ENCODE measurements around the gene SOX6.
A peak's percentile ranks its signal among the peaks of the same experiment; 100 is the strongest.

Gene SOX6

DNA sequence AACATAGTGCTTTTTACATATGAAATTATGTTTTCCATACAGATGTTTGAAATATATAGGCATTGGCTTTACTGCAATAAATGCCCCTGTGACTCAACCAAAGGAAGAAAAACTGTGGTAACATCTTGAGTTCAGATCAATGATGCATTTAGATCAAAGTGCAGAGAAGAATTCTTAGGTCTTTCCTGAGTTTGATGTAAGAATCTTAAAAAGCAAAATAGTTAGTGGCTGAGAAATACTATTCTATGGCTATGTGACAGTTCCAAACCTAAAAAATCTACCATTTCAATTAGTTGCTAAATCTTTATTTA is 93.7 kb downstream of the SOX6 start:
- Histone ChIP-seq H4K20me1 (ENCODE audit: insufficient read depth, low read length) (no peaks in the 10 kb centered on the region), H3K4me1 (ENCODE audit: low read length) (peaks cover 21% of the 10 kb centered on the region), H2AFZ (ENCODE audit: low read depth, low read length) (no peak overlapping the region), H3K9me3 (ENCODE audit: insufficient read depth, low read length) (no peaks in the 10 kb centered on the region), H3K9ac (ENCODE audit: low read length) (no peak overlapping the region), H3K27ac (ENCODE audit: low read length) (no peak overlapping the region), H3K79me2 (ENCODE audit: low read length) (no peaks in the 10 kb centered on the region), H3K4me2 (ENCODE audit: low read length) (peak overlapping the region; percentile 27), H3K4me3 (ENCODE audit: low read length) (no peak overlapping the region), H3K27me3 (ENCODE audit: low read depth, low read length) (no peaks in the 10 kb centered on the region), H3K36me3 (replicated peaks; ENCODE audit: low read depth, low read length) (no peaks in the 10 kb centered on the region)
- TF ChIP-seq, protein P1, sequence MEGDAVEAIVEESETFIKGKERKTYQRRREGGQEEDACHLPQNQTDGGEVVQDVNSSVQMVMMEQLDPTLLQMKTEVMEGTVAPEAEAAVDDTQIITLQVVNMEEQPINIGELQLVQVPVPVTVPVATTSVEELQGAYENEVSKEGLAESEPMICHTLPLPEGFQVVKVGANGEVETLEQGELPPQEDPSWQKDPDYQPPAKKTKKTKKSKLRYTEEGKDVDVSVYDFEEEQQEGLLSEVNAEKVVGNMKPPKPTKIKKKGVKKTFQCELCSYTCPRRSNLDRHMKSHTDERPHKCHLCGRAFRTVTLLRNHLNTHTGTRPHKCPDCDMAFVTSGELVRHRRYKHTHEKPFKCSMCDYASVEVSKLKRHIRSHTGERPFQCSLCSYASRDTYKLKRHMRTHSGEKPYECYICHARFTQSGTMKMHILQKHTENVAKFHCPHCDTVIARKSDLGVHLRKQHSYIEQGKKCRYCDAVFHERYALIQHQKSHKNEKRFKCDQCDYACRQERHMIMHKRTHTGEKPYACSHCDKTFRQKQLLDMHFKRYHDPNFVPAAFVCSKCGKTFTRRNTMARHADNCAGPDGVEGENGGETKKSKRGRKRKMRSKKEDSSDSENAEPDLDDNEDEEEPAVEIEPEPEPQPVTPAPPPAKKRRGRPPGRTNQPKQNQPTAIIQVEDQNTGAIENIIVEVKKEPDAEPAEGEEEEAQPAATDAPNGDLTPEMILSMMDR (IDR thresholded peaks at IDR 0.05; ENCODE audit: low read depth, low read length): no peak
- no peak for TF ChIP-seq EZH2phosphoT487 (IDR thresholded peaks at IDR 0.05; ENCODE audit: low read depth)

DNA sequence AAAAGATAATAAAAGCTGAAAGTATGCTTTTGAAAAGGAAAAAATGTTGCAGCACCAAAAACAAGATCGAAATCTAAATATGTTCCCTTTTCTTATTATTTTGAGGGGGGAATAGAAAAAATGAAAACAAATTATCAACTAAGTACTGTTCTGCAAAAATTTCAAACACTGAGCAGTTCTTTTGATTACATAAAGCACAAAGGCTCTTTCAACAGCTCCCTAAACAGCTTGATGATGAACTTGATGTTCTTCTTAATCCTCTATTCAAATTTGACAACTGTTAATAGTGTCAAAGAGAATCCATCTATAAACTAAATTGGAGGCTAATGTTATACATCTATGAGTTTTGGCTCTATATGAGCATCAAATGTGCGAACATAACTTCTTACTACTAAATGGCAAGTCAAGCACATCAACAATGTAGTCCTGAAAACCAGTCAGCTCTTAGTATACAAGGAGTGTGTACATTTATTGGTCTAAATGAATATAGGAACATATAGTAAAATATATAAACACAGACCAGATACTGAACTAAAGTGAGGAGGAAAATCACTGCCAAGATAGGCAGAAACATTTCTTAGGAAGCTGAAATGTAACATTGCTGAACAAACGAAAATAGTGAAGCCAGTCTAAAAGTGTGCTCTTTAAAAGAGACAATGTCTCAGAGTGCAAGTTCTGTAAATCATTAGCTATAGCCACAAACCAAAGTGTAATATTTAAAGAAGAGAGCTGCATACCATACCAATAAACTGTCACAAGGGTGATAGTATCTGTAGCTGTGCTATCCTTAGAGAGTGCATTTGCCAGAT is 94.3 kb downstream of the SOX6 start:
- Histone ChIP-seq H3K4me1 (ENCODE audit: low read length) (peaks cover 21% of the 10 kb centered on the region), H3K4me3 (ENCODE audit: low read length) (no peak overlapping the region), H3K79me2 (ENCODE audit: low read length) (no peaks in the 10 kb centered on the region), H2AFZ (ENCODE audit: low read depth, low read length) (no peak overlapping the region), H3K4me2 (ENCODE audit: low read length) (peak overlapping the region; percentile 27), H3K27ac (ENCODE audit: low read length) (no peak overlapping the region), H3K9me3 (ENCODE audit: insufficient read depth, low read length) (no peaks in the 10 kb centered on the region), H3K36me3 (replicated peaks; ENCODE audit: low read depth, low read length) (no peaks in the 10 kb centered on the region), H4K20me1 (ENCODE audit: insufficient read depth, low read length) (no peaks in the 10 kb centered on the region), H3K27me3 (ENCODE audit: low read depth, low read length) (no peaks in the 10 kb centered on the region), H3K9ac (ENCODE audit: low read length) (no peak overlapping the region)
- TF ChIP-seq EZH2phosphoT487 (IDR thresholded peaks at IDR 0.05; ENCODE audit: low read depth): no peak
- TF ChIP-seq, protein P1 (IDR thresholded peaks at IDR 0.05; ENCODE audit: low read depth, low read length): no peak

DNA sequence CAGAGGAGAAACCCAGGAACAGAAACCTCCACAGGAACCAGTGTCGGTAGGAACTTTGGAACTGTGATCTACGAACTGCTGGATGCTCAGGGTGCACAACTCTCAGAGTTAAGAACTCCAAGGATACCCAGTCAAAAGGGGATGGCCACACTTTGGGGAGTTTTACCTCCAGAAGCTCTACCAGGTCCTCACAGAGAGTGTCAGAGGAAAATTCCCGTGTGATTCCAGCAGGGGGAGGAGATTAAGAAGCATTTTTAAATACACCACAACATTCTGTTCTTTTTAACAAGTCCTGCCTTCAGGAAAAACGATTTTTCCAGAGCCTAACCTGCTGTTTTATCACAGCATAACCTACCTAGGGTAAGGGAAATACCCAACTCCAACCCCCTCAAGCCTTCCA is 104.0 kb downstream of the SOX6 start:
- TF ChIP-seq, protein P1 (IDR thresholded peaks at IDR 0.05; ENCODE audit: low read depth, low read length): no peak
- no peak for TF ChIP-seq EZH2phosphoT487 (IDR thresholded peaks at IDR 0.05; ENCODE audit: low read depth)
- peaks cover 10% of the 10 kb centered on the region for H3K4me1 ChIP-seq (ENCODE audit: low read length)
- H3K9ac ChIP-seq (ENCODE audit: low read length): no peak overlapping the region
- no peaks in the 10 kb centered on the region for H3K36me3 ChIP-seq (replicated peaks; ENCODE audit: low read depth, low read length)
- no peak overlapping the region for H3K27ac ChIP-seq (ENCODE audit: low read length)
- H3K27me3 ChIP-seq (ENCODE audit: low read depth, low read length): no peaks in the 10 kb centered on the region
- H2AFZ ChIP-seq (ENCODE audit: low read depth, low read length): no peak overlapping the region
- H3K9me3 ChIP-seq (ENCODE audit: insufficient read depth, low read length): 0 out of 2 replicates have a peak, but pooled peaks cover 3% of the 10 kb centered on the region
- H4K20me1 ChIP-seq (ENCODE audit: insufficient read depth, low read length): no peaks in the 10 kb centered on the region
- H3K79me2 ChIP-seq (ENCODE audit: low read length): no peaks in the 10 kb centered on the region
- no peak overlapping the region for H3K4me2 ChIP-seq (ENCODE audit: low read length)
- H3K4me3 ChIP-seq (ENCODE audit: low read length): no peak overlapping the region

DNA sequence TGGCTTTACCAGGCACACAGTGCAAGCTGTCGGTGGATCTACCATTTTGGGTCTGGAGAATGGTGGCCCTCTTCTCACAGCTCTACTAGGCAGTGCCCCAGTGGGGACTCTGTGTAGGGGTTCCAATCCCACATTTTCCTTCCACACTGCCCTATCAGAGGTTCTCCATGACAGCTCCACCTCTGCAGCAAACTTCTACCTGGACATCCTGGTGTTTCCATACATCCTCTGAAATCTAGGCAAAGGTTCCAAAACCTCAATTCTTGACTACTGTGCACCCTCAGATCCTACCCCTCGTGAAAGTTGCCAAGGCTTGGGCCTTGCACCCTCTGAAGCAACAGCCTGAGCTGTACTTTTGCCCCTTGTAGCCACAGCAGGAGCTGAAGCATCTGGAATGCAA is 108.1 kb downstream of the SOX6 start:
- Histone ChIP-seq H3K79me2 (ENCODE audit: low read length) (no peaks in the 10 kb centered on the region), H3K9me3 (ENCODE audit: insufficient read depth, low read length) (peaks cover 12% of the 10 kb centered on the region; the same call in 1 of the 2 replicates), H4K20me1 (ENCODE audit: insufficient read depth, low read length) (no peaks in the 10 kb centered on the region), H3K27me3 (ENCODE audit: low read depth, low read length) (no peaks in the 10 kb centered on the region), H3K4me1 (ENCODE audit: low read length) (peaks cover 10% of the 10 kb centered on the region), H3K9ac (ENCODE audit: low read length) (no peak overlapping the region), H3K4me3 (ENCODE audit: low read length) (no peak overlapping the region), H3K36me3 (replicated peaks; ENCODE audit: low read depth, low read length) (no peaks in the 10 kb centered on the region), H3K27ac (ENCODE audit: low read length) (no peak overlapping the region), H3K4me2 (ENCODE audit: low read length) (no peak overlapping the region), H2AFZ (ENCODE audit: low read depth, low read length) (no peak overlapping the region)
- TF ChIP-seq EZH2phosphoT487 (IDR thresholded peaks at IDR 0.05; ENCODE audit: low read depth): no peak
- TF ChIP-seq, protein P1 (IDR thresholded peaks at IDR 0.05; ENCODE audit: low read depth, low read length): no peak
